K562 (cell line): ENCODE data around the gene SORT1. TPM values are rescaled to one million over a fixed set of nuclear protein-coding genes. Genes with fewer than 3 reads are reported as not detected.

Source experiments
- BCOR ChIP-seq: fragments of 450-650 bp; IDR thresholded peaks from 2 replicates; pipeline ENCODE4 v1.6.1; 2016
- CBX2 ChIP-seq: fragments of 200-600 bp; sonication (generic); IDR thresholded peaks from one replicate; pipeline ENCODE4 v1.6.1; 2012; ENCODE audit warnings: mild to moderate bottlenecking, low read length, inconsistent platforms; ENCODE audit not compliant: insufficient read depth, poor library complexity, severe bottlenecking
- ESRRA ChIP-seq: fragments of 450-650 bp; IDR thresholded peaks from 2 replicates; pipeline ENCODE4 v1.6.1; 2014; ENCODE audit warnings: low read depth, mild to moderate bottlenecking, moderate library complexity, borderline replicate concordance
- HOMEZ ChIP-seq: fragments of 250-450 bp; sonication (Bioruptor Pico); IDR thresholded peaks from 2 replicates; pipeline ENCODE4 v1.4.0; 2020; ENCODE audit warnings: mild to moderate bottlenecking, moderate library complexity
- PTTG1 ChIP-seq: fragments of 450-650 bp; IDR thresholded peaks from 2 replicates; pipeline ENCODE4 v1.6.1; 2016; ENCODE audit warnings: low read depth, mild to moderate bottlenecking, missing genetic modification characterization, missing compliant biosample characterization
- RERE ChIP-seq: sonication (generic); formaldehyde crosslinking; IDR thresholded peaks from 2 replicates; pipeline ENCODE4 v1.8.0; 2023; ENCODE audit warnings: missing genetic modification reagents, mild to moderate bottlenecking, borderline replicate concordance
- SRSF3 ChIP-seq: fragments of 200-400 bp; formaldehyde crosslinking; IDR thresholded peaks from 2 replicates; pipeline ENCODE4 v1.6.1; 2016; ENCODE audit warnings: mild to moderate bottlenecking, low read length, moderate library complexity; ENCODE audit not compliant: insufficient read depth
- ZFP30 ChIP-seq: fragments of 250-450 bp; sonication (Bioruptor Pico); IDR thresholded peaks from 2 replicates; pipeline ENCODE4 v1.8.0; 2022; ENCODE audit warnings: moderate library complexity, mild to moderate bottlenecking, inconsistent platforms, borderline replicate concordance
- ZNF583 ChIP-seq: fragments of 250-450 bp; sonication (Bioruptor Pico); IDR thresholded peaks from 2 replicates; pipeline ENCODE4 v1.4.0; 2020
- ZNF695 ChIP-seq: fragments of 450-650 bp; formaldehyde crosslinking; IDR thresholded peaks from 2 replicates; pipeline ENCODE4 v1.4.0; 2020; ENCODE audit warnings: mild to moderate bottlenecking, moderate library complexity
- ZNF76 ChIP-seq: fragments of 250-450 bp; sonication (Bioruptor Pico); IDR thresholded peaks from 2 replicates; pipeline ENCODE4 v1.4.0; 2020; ENCODE audit warnings: mild to moderate bottlenecking, moderate library complexity, borderline replicate concordance
- ZNF780A ChIP-seq: fragments of 250-450 bp; sonication (Bioruptor Pico); IDR thresholded peaks from 2 replicates; pipeline ENCODE4 v1.5.0; 2021; ENCODE audit warnings: mild to moderate bottlenecking
- polyA plus RNA-seq, 8 experiments: library from polyadenylated mRNA; depleted of rRNA in 4 of 8; stranded (reverse) in 5 of 8; unstranded in 3 of 8; fragments of >200 nt; fragmentation: Nextera tagmentation in 2 of 8; fragmentation: Illumina TruSeq in 1 of 8; extraction: Ambion mirVana in 2 of 8; extraction: Trizol in 1 of 8; gene quantifications; 2 replicates each; pipeline versions ENCODE4 v1.2.1 to v1.2.3, GENCODE V29; 2011 to 2014; ENCODE audit warnings: inconsistent platforms in 1 of 8, missing spikeins in 1 of 8
- total RNA-seq, 7 experiments: library from RNA; depleted of rRNA in 6 of 7; stranded (reverse); fragments of >200 nt in 6 of 7; fragmentation: Illumina TruSeq in 2 of 7; extraction: Trizol in 2 of 7; gene quantifications; 2 replicates each; pipeline versions ENCODE4 v1.2.1 to v1.2.3, GENCODE V29; 2011 to 2021; ENCODE audit warnings: low replicate concordance in 1 of 7
- TF ChIP-seq, protein P1 (sequence below): sonication (generic); formaldehyde crosslinking; IDR thresholded peaks from 2 replicates; pipeline ENCODE4 v1.8.0; 2023; ENCODE audit warnings: mild to moderate bottlenecking, missing genetic modification reagents

Gene SORT1
- total and polyA plus RNA-seq, 9 of the 15 experiments (the other 6 are each of a cell fraction or from before 2014, with no cell fraction given) = 27.4 to 112 (median 65.0) TPM

GRCh38 chr1:109307274-109308021 is 90.3 kb downstream of the SORT1 start (continued):
- TF ChIP-seq HOMEZ (no peak), ZNF583 (0 out of 2 replicates have a peak, but pooled peaks have one; percentile 9), ZNF695 (no peak), PTTG1 (no peak), ZNF780A (CRISPR knock-in tag) (no peak), ESRRA (0 out of 2 replicates have a peak, but pooled peaks have one; percentile 58), ZNF76 (no peak), ZFP30 (CRISPR knock-in tag) (no peak), CBX2 (no peak), BCOR (peak; percentile 91), RERE (CRISPR knock-in tag) (no peak), SRSF3 (no peak)
- TF ChIP-seq, protein P1, sequence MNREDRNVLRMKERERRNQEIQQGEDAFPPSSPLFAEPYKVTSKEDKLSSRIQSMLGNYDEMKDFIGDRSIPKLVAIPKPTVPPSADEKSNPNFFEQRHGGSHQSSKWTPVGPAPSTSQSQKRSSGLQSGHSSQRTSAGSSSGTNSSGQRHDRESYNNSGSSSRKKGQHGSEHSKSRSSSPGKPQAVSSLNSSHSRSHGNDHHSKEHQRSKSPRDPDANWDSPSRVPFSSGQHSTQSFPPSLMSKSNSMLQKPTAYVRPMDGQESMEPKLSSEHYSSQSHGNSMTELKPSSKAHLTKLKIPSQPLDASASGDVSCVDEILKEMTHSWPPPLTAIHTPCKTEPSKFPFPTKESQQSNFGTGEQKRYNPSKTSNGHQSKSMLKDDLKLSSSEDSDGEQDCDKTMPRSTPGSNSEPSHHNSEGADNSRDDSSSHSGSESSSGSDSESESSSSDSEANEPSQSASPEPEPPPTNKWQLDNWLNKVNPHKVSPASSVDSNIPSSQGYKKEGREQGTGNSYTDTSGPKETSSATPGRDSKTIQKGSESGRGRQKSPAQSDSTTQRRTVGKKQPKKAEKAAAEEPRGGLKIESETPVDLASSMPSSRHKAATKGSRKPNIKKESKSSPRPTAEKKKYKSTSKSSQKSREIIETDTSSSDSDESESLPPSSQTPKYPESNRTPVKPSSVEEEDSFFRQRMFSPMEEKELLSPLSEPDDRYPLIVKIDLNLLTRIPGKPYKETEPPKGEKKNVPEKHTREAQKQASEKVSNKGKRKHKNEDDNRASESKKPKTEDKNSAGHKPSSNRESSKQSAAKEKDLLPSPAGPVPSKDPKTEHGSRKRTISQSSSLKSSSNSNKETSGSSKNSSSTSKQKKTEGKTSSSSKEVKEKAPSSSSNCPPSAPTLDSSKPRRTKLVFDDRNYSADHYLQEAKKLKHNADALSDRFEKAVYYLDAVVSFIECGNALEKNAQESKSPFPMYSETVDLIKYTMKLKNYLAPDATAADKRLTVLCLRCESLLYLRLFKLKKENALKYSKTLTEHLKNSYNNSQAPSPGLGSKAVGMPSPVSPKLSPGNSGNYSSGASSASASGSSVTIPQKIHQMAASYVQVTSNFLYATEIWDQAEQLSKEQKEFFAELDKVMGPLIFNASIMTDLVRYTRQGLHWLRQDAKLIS (CRISPR knock-in tag) = 0 out of 2 replicates have a peak, but pooled peaks have one; percentile 56
